AG10803 (cell line): Measurements from ENCODE around the gene FBXW8.

Experiments
- DNase-seq: peaks from one replicate; pipeline ENCODE4 v3.0.0; 2010; ENCODE audit warnings: low read depth
- H3K4me3 ChIP-seq: 2 replicates; pipeline ENCODE4 v1.5.1; 2011; ENCODE audit warnings: mild to moderate bottlenecking, low read length, control low read depth
- TF ChIP-seq, protein P1 (sequence below): conservative IDR thresholded peaks from 2 replicates; pipeline ENCODE4 v1.5.1; 2011; ENCODE audit warnings: mild to moderate bottlenecking, low read length, control low read depth, inconsistent platforms

Gene FBXW8

DNA sequence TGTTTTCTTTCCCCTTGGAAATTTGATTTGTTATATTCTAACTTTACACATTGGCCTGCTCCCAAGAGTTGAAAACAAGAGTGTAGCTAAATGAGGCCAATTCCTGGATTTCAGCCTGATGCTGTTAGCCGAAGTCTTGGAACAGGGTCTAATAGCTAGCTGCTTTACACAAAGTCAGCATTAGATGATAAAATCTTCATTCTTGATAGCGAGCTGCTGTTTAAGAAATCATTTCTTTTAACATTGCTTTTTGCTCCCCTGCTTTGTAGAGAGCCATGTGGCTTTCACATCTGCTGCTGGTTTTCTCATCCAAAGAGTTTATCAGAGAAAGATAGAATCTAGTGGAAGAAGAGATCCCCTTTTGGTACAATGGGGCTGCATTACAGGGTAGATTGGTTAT, 22.3 kb downstream of the FBXW8 start:
- no peak for DNase-seq
- TF ChIP-seq, protein P1, sequence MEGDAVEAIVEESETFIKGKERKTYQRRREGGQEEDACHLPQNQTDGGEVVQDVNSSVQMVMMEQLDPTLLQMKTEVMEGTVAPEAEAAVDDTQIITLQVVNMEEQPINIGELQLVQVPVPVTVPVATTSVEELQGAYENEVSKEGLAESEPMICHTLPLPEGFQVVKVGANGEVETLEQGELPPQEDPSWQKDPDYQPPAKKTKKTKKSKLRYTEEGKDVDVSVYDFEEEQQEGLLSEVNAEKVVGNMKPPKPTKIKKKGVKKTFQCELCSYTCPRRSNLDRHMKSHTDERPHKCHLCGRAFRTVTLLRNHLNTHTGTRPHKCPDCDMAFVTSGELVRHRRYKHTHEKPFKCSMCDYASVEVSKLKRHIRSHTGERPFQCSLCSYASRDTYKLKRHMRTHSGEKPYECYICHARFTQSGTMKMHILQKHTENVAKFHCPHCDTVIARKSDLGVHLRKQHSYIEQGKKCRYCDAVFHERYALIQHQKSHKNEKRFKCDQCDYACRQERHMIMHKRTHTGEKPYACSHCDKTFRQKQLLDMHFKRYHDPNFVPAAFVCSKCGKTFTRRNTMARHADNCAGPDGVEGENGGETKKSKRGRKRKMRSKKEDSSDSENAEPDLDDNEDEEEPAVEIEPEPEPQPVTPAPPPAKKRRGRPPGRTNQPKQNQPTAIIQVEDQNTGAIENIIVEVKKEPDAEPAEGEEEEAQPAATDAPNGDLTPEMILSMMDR, result no peak
- no peak overlapping the region for H3K4me3 ChIP-seq

DNA sequence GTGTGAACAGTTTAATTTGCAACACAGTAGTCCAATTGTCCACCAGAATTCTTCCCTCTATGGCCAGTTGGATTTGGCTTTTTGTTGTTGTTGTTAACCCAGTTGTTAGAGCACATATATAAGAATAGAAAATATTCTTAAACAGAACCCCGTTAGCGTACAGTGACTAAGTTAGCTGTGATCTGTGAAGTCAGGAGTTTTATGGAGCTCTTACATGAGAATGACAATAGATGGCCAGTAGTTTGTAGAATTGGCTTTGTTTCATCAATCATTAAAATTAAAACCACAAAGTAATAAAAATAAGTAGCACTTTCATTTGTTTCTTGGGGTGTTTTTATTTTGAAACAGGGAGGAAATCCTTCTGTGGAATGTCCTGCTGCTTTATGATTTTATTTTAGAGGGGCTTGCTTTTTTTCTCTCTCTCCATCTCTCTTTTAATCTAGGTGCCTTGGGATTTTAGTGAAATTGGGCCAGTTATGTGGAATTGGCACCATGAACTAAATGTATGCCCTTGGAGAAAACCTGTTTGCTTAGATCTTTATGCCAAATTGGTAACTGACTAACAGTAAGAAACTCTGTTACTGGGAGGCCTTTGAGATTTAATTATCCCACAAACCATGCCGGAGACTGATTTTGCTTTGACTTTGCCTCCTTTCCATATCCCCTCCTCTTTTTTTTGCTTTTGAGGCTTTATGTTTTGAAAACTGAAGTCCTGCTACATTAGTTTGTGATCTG, 22.9 kb downstream of the FBXW8 start:
- H3K4me3 ChIP-seq, result no peak overlapping the region
- TF ChIP-seq, protein P1, result no peak
- DNase-seq, result no peak

DNA sequence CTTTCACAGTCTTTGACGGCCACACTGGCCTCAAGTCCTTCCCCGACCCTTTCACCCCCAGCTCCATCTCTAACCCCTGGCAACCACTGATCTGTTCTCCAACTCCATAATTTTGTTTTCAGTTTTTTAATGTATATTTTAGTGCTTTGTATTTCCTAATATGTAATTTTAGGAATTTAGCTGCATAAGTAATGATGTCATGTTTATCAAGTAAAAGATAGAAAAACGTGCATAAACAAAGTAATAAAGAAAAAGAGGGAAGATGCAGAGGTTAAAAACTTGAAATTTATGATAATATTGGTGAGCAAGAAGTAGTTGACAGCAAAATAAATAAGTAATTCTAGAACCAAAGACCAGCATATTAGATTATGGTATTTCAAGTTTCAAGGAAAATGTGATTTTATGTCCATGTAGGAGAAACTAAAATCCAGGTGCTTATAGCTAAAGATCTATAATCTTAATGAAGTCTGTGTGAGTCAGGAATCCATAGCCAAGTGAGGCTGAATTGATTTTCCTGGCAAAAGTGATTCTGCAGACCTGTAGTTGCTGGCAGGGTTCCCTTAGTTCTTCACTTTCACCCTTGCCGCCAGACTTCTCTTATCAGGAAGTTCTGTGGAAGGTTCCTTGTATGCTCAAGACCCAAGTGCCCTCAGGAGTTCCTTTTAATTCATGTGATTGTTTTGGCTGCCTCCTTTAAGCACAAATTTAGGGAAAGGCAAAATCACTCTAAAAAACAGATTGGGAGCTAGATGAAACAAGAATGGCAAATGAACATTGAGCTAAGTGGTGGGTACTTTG, 24.4 kb downstream of the FBXW8 start:
- DNase-seq, result no peak
- TF ChIP-seq, protein P1, result no peak
- H3K4me3 ChIP-seq, result no peak overlapping the region

DNA sequence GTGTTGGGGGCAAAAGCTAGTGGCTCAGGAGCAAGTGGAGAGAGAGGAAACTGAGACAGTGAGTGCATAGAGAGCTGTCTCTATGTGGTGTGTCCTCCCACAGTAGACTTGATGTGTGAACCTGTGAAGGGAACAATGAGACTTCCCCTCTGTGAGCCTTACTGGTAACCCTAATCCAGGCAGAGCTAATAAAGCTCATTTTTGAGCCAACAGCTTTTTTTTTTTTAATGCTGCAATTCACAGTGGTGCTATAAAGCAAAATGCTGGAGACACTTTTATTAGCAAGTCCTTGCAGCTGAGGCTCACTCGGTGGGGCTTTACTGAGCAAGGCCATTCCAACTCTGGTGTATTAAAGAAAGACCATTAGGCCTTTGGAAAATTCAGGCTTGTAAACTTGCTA, 26.9 kb downstream of the FBXW8 start:
- DNase-seq, result no peak
- TF ChIP-seq, protein P1, result no peak
- H3K4me3 ChIP-seq, result no peak overlapping the region

DNA sequence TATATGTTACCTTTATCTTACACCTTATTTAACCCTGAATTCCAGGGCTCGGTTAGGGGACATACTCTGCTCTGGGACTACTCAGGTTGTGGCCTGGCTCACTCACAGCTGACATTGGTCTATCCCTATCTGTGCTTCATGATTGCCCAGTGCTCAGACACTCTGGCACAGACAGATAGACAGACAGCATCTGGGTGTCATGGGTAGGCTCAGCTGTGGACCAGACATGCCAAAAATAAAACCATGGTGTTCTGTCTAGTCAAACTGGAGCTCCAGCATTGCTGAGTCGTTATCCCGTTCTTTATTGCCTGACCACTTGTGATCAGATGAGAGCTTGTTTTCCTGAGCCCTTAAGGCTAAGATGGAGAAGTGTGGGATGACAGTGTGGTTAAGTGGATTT, 29.0 kb downstream of the FBXW8 start:
- no peak overlapping the region for H3K4me3 ChIP-seq
- no peak for DNase-seq
- TF ChIP-seq, protein P1, result no peak

DNA sequence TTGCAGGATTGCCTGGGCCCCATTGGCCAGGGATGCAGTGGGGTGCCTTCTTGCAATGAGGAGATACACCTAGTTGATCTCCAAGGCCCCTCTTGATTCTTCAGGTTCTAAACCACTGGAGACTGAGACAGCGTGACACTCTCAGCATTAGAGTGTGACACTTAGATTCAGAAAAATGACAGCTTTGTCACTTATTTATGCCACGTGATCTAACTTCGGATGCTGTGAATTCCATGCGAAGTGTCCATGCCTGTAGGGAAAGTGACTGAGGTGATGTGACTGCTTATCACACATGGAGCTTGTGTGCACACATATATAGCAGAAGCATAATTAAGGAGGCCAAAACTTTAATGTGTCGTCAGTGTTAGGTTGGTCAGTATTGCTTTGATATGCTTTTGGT, 30.4 kb downstream of the FBXW8 start:
- DNase-seq, result no peak
- H3K4me3 ChIP-seq, result no peak overlapping the region
- TF ChIP-seq, protein P1, result no peak
